ENCODE results near the gene CPPED1. TPM values are rescaled to one million over a fixed set of nuclear protein-coding genes. Genes with fewer than 3 reads are reported as not detected.

Gene CPPED1
- total and polyA plus RNA-seq, 2 experiments from 2014 or later, result 6.2 to 7.3 TPM

- Histone ChIP-seq H3K79me2 (replicated peaks; ENCODE audit: insufficient read depth) (no peaks in the 10 kb centered on the region; the same call in 1 of the 2 replicates), H3K4me1 (ENCODE audit: insufficient read depth) (peaks cover 12% of the 10 kb centered on the region; the same call in 1 of the 2 replicates), H3K27me3 (ENCODE audit: insufficient read depth) (no peaks in the 10 kb centered on the region), H3F3A (replicated peaks; ENCODE audit: low read depth) (no peaks in the 10 kb centered on the region), H3K36me3 (ENCODE audit: insufficient read depth) (no peaks in the 10 kb centered on the region), H2AFZ (no peak overlapping the region), H4K20me1 (replicated peaks; ENCODE audit: insufficient read depth) (no peaks in the 10 kb centered on the region), H3K9me2 (ENCODE audit: insufficient read depth) (no peaks in the 10 kb centered on the region), H3K4me3 (no peak overlapping the region), H3K4me2 (no peak overlapping the region), H3K27ac (ENCODE audit: low read depth) (no peak overlapping the region)
- no peaks in the 10 kb centered on the region for H3K27me3 Mint-ChIP-seq (ENCODE audit: insufficient read depth, low read depth, poor library complexity)
- no peak overlapping the region for H3K4me3 Mint-ChIP-seq
- peaks cover 4% of the 10 kb centered on the region; the same call in 1 of the 3 replicates for H3K9me3 Mint-ChIP-seq
- DNase-seq (ENCODE audit: low spot score), result no peak
- TF ChIP-seq ZNF462 (CRISPR knock-in tag; IDR thresholded peaks at IDR 0.05), result no peak
- TF ChIP-seq JUNB (IDR thresholded peaks at IDR 0.05; ENCODE audit: unreplicated experiment), result no peak
- no peak for TF ChIP-seq CREB1 (CRISPR knock-in tag; IDR thresholded peaks at IDR 0.05; ENCODE audit: low read depth)
- no peak for TF ChIP-seq ETS1 (IDR thresholded peaks at IDR 0.05)
- TF ChIP-seq CTCF (conservative IDR thresholded peaks at IDR 0.05; ENCODE audit: low read depth in 2 of 2), result no peak
- TF ChIP-seq NANOG (IDR thresholded peaks at IDR 0.05; ENCODE audit: borderline replicate concordance), result no peak
- no peak for TF ChIP-seq ZNF331 (CRISPR knock-in tag; IDR thresholded peaks at IDR 0.05; ENCODE audit: low read depth)
- no peaks in the 10 kb centered on the region for H3K36me3 Mint-ChIP-seq (ENCODE audit: low read depth)
- H3K27ac Mint-ChIP-seq, result no peak overlapping the region
- peaks cover 2% of the 10 kb centered on the region; the same call in 2 of the 3 replicates for H3K4me1 Mint-ChIP-seq
- ATAC-seq, result no peak
Measured at GRCh38 chr16:12796498-12796897, 7.2 kb downstream of the CPPED1 start.

All from GM23338 (cell line).